ENCODE data around the gene NAT14.

DNA sequence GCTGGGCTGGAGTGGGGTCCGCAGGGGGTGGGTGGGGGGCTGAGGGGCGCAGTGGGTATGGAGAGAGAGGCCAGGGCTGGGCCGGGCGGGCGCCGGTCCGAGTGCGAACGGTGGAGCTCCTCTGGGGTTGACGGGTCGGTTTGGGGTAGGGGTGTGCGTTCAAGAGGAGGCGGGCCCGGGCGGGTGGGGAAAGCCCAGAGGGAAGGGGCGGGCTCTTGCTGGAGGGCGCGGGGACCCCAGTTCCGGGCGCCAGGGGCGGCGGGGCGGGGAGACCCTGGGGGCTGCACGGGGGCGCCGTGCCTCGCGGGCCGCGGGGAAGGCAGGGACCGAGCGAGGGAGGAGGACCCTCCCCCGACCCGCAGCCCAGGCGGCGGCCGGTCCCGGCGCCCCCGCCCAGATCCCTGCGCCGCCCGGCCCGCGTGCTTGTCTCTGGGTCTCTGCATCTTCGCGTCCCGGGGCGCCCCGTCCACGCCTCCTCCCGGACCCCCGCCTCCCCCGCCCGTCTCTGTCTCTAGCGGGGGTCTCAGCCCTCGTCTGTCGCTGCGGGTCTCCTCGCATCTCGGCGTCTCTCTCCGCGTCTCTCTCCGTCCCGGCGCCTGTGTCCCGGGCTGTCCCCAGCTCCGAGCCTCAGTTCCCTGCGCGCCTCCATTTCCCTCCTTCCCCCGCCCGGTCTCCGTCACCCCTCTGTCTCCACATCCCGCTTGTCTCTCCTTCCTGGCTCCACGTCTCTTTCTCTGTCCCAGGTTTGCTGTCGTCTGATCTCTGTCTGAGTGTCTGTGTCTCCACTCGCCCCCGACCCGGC lies 33.6 kb upstream of the NAT14 start:
- TF ChIP-seq CTCF (conservative IDR thresholded peaks at IDR 0.05) (no peak), ZFX (IDR thresholded peaks at IDR 0.05) (no peak)
